ENCODE data around the gene PDE6D.

Gene PDE6D

GRCh38 chr2:231682603-231683291 lies 98.3 kb downstream of the PDE6D start:
- H3K9me3 Mint-ChIP-seq = no peaks in the 10 kb centered on the region
- ATAC-seq (replicated peaks) (no peak), DNase-seq (no peak)
- H3K4me1 Mint-ChIP-seq (ENCODE audit: low read depth in 2 of 2) = peaks cover 2 to 11% of the 10 kb centered on the region in 2 donors
- peaks cover 16 to 42% of the 10 kb centered on the region in 2 donors for H3K27me3 Mint-ChIP-seq
- H3K36me3 Mint-ChIP-seq (ENCODE audit: insufficient read depth) = peaks cover 1% of the 10 kb centered on the region
- H3K27ac Mint-ChIP-seq = no peak overlapping the region
- H3K4me3 Mint-ChIP-seq = peak overlapping the region in 1 of 2 donors; percentile 15

Measured in effector memory CD8-positive, alpha-beta T cell (primary cell).